ENCODE results near the gene TRAF3IP3.

The TRAF3IP3 gene

GRCh38 chr1:209720826-209721225, 35.0 kb upstream of the TRAF3IP3 start:
- no peaks in the 10 kb centered on the region for H3K36me3 ChIP-seq (ENCODE audit: control insufficient read depth in 1 of 2, insufficient read depth in 2 of 2, low read length in 2 of 2)
- H3K27ac ChIP-seq (ENCODE audit: low read depth, low read length): peak overlapping the region; percentile 43
- no peaks in the 10 kb centered on the region for H3K27me3 ChIP-seq (ENCODE audit: control insufficient read depth in 1 of 2, insufficient read depth in 2 of 2, low read length in 2 of 2)
- H3K4me1 ChIP-seq (ENCODE audit: control insufficient read depth in 1 of 2, insufficient read depth in 2 of 2, low read length in 2 of 2): no peaks in the 10 kb centered on the region
- no peak overlapping the region for H3K9ac ChIP-seq (ENCODE audit: low read depth in 1 of 2, low read length in 2 of 2)
- no peaks in the 10 kb centered on the region for H3K9me3 ChIP-seq (ENCODE audit: control insufficient read depth in 1 of 2, low read length in 2 of 2)
- no peak overlapping the region for H3K4me3 ChIP-seq (ENCODE audit: low read depth in 1 of 2, low read length in 2 of 2)

- Histone ChIP-seq H3K4me1 (ENCODE audit: control insufficient read depth in 1 of 2, insufficient read depth in 2 of 2, low read length in 2 of 2) (no peaks in the 10 kb centered on the region), H3K36me3 (ENCODE audit: control insufficient read depth in 1 of 2, insufficient read depth in 2 of 2, low read length in 2 of 2) (no peaks in the 10 kb centered on the region), H3K9me3 (ENCODE audit: control insufficient read depth in 1 of 2, low read length in 2 of 2) (no peaks in the 10 kb centered on the region), H3K4me3 (ENCODE audit: low read depth in 1 of 2, low read length in 2 of 2) (no peak overlapping the region), H3K27ac (ENCODE audit: low read depth, low read length) (no peak overlapping the region), H3K9ac (ENCODE audit: low read depth in 1 of 2, low read length in 2 of 2) (no peak overlapping the region), H3K27me3 (ENCODE audit: control insufficient read depth in 1 of 2, insufficient read depth in 2 of 2, low read length in 2 of 2) (no peaks in the 10 kb centered on the region)
Observed at GRCh38 chr1:209721323-209721722, 34.5 kb upstream of the TRAF3IP3 start.

DNA sequence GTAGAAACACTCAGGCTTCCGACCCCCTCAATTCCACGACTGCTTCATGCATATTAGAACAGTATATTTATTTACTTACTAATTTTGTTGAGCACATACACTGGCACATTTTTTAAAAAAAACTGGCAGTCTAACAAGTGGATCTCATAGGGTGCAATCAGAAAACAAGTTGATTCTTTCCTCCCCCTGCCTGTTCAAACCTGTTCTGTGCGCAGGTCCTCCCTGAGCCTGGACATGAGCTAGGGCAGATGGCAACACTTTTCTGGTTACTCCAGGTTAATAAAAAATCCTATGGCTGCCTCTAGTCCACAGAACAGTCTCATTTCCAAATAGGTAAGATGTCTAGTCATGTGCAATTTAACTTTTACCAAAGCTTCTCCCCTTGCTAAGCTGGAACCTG, 32.6 kb upstream of the TRAF3IP3 start:
- Histone ChIP-seq H3K36me3 (ENCODE audit: control insufficient read depth in 1 of 2, insufficient read depth in 2 of 2, low read length in 2 of 2) (no peaks in the 10 kb centered on the region), H3K27me3 (ENCODE audit: control insufficient read depth in 1 of 2, insufficient read depth in 2 of 2, low read length in 2 of 2) (no peaks in the 10 kb centered on the region), H3K27ac (ENCODE audit: low read depth, low read length) (no peak overlapping the region), H3K4me3 (ENCODE audit: low read depth in 1 of 2, low read length in 2 of 2) (no peak overlapping the region), H3K9me3 (ENCODE audit: control insufficient read depth in 1 of 2, low read length in 2 of 2) (no peaks in the 10 kb centered on the region), H3K4me1 (ENCODE audit: control insufficient read depth in 1 of 2, insufficient read depth in 2 of 2, low read length in 2 of 2) (no peaks in the 10 kb centered on the region), H3K9ac (ENCODE audit: low read depth in 1 of 2, low read length in 2 of 2) (no peak overlapping the region)

GRCh38 chr1:209723756-209724693, 31.8 kb upstream of the TRAF3IP3 start:
- no peak overlapping the region for H3K9ac ChIP-seq (ENCODE audit: low read depth in 1 of 2, low read length in 2 of 2)
- H3K4me1 ChIP-seq (ENCODE audit: control insufficient read depth in 1 of 2, insufficient read depth in 2 of 2, low read length in 2 of 2): no peaks in the 10 kb centered on the region
- no peaks in the 10 kb centered on the region for H3K27me3 ChIP-seq (ENCODE audit: control insufficient read depth in 1 of 2, insufficient read depth in 2 of 2, low read length in 2 of 2)
- no peak overlapping the region for H3K27ac ChIP-seq (ENCODE audit: low read depth, low read length)
- no peaks in the 10 kb centered on the region for H3K9me3 ChIP-seq (ENCODE audit: control insufficient read depth in 1 of 2, low read length in 2 of 2)
- no peak overlapping the region for H3K4me3 ChIP-seq (ENCODE audit: low read depth in 1 of 2, low read length in 2 of 2)
- no peaks in the 10 kb centered on the region for H3K36me3 ChIP-seq (ENCODE audit: control insufficient read depth in 1 of 2, insufficient read depth in 2 of 2, low read length in 2 of 2)

DNA sequence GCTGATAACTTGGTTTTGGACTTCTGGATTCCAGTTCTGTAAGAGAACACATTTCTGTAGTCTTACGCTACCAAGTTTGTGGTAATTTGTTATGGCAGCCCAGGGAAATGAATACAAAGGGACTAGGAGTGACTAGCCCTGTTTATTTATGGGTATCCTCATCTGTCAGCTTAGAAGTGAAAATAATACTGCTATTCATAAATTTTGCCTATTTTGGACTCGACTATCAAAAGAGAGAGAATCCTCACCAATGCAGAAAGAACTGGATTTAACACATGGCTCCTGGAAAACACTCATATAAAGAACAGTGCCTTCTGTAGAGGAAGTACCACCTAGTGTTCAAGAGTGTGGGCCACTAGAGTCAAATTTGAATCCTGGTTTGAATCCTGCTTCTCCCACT, 28.6 kb upstream of the TRAF3IP3 start:
- Histone ChIP-seq H3K4me1 (ENCODE audit: control insufficient read depth in 1 of 2, insufficient read depth in 2 of 2, low read length in 2 of 2) (no peaks in the 10 kb centered on the region), H3K9ac (ENCODE audit: low read depth in 1 of 2, low read length in 2 of 2) (no peak overlapping the region), H3K36me3 (ENCODE audit: control insufficient read depth in 1 of 2, insufficient read depth in 2 of 2, low read length in 2 of 2) (no peaks in the 10 kb centered on the region), H3K27ac (ENCODE audit: low read depth, low read length) (no peak overlapping the region), H3K4me3 (ENCODE audit: low read depth in 1 of 2, low read length in 2 of 2) (no peak overlapping the region), H3K27me3 (ENCODE audit: control insufficient read depth in 1 of 2, insufficient read depth in 2 of 2, low read length in 2 of 2) (no peaks in the 10 kb centered on the region), H3K9me3 (ENCODE audit: control insufficient read depth in 1 of 2, low read length in 2 of 2) (no peaks in the 10 kb centered on the region)

GRCh38 chr1:209727785-209728184, 28.1 kb upstream of the TRAF3IP3 start:
- Histone ChIP-seq H3K9ac (ENCODE audit: low read depth in 1 of 2, low read length in 2 of 2) (no peak overlapping the region), H3K36me3 (ENCODE audit: control insufficient read depth in 1 of 2, insufficient read depth in 2 of 2, low read length in 2 of 2) (no peaks in the 10 kb centered on the region), H3K27ac (ENCODE audit: low read depth, low read length) (no peak overlapping the region), H3K4me1 (ENCODE audit: control insufficient read depth in 1 of 2, insufficient read depth in 2 of 2, low read length in 2 of 2) (no peaks in the 10 kb centered on the region), H3K4me3 (ENCODE audit: low read depth in 1 of 2, low read length in 2 of 2) (no peak overlapping the region), H3K27me3 (ENCODE audit: control insufficient read depth in 1 of 2, insufficient read depth in 2 of 2, low read length in 2 of 2) (no peaks in the 10 kb centered on the region), H3K9me3 (ENCODE audit: control insufficient read depth in 1 of 2, low read length in 2 of 2) (no peaks in the 10 kb centered on the region)

DNA sequence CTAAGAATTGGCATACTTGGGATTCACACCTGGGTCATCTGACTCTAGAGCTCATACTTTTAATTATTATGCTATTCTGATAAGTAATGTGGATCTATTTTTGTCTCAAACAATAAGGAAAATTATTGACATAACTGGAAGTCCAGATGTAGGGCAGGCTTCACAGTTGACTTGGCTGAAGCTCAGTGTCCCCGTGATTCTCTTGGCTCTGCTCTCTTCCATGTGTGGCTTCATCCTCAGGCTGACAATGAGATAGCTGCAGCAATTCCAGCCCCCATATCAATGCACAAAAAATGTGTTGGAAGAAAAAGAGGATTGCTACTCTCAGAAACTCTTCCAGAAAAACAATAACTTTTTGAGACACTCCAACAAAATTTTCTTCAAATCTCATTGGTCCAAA, 27.4 kb upstream of the TRAF3IP3 start:
- H3K9me3 ChIP-seq (ENCODE audit: control insufficient read depth in 1 of 2, low read length in 2 of 2): no peaks in the 10 kb centered on the region
- no peak overlapping the region for H3K9ac ChIP-seq (ENCODE audit: low read depth in 1 of 2, low read length in 2 of 2)
- no peaks in the 10 kb centered on the region for H3K4me1 ChIP-seq (ENCODE audit: control insufficient read depth in 1 of 2, insufficient read depth in 2 of 2, low read length in 2 of 2)
- no peak overlapping the region for H3K4me3 ChIP-seq (ENCODE audit: low read depth in 1 of 2, low read length in 2 of 2)
- H3K36me3 ChIP-seq (ENCODE audit: control insufficient read depth in 1 of 2, insufficient read depth in 2 of 2, low read length in 2 of 2): no peaks in the 10 kb centered on the region
- H3K27me3 ChIP-seq (ENCODE audit: control insufficient read depth in 1 of 2, insufficient read depth in 2 of 2, low read length in 2 of 2): no peaks in the 10 kb centered on the region
- H3K27ac ChIP-seq (ENCODE audit: low read depth, low read length): no peak overlapping the region

DNA sequence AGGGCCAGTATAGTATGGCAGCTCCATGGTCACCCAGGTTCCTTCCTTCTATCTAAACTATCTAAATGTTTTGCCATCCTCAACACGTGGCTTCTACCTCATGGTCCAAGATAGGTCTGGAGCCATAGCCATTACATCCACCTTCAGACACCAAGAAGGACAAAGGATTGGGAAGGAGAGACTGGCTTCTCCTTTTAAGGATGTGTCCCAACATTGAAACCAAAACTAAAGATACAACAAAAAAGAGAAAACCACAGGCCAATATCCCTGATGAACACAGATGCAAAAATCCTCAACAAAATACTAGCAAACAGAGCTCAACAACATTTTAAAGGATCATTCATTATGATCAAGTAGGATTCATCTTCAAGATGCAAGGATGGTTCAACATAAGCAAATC, 26.4 kb upstream of the TRAF3IP3 start:
- Histone ChIP-seq H3K27ac (ENCODE audit: low read depth, low read length) (no peak overlapping the region), H3K9ac (ENCODE audit: low read depth in 1 of 2, low read length in 2 of 2) (no peak overlapping the region), H3K4me3 (ENCODE audit: low read depth in 1 of 2, low read length in 2 of 2) (no peak overlapping the region)

GRCh38 chr1:209732725-209733124, 23.1 kb upstream of the TRAF3IP3 start:
- Histone ChIP-seq H3K4me3 (ENCODE audit: low read depth in 1 of 2, low read length in 2 of 2) (no peak overlapping the region), H3K9me3 (ENCODE audit: control insufficient read depth in 1 of 2, low read length in 2 of 2) (no peaks in the 10 kb centered on the region), H3K27me3 (ENCODE audit: control insufficient read depth in 1 of 2, insufficient read depth in 2 of 2, low read length in 2 of 2) (no peaks in the 10 kb centered on the region), H3K27ac (ENCODE audit: low read depth, low read length) (no peak overlapping the region), H3K9ac (ENCODE audit: low read depth in 1 of 2, low read length in 2 of 2) (no peak overlapping the region), H3K4me1 (ENCODE audit: control insufficient read depth in 1 of 2, insufficient read depth in 2 of 2, low read length in 2 of 2) (no peaks in the 10 kb centered on the region), H3K36me3 (ENCODE audit: control insufficient read depth in 1 of 2, insufficient read depth in 2 of 2, low read length in 2 of 2) (no peaks in the 10 kb centered on the region)

More for the DNA sequence above, 26.4 kb upstream of the TRAF3IP3 start:
- no peaks in the 10 kb centered on the region for H3K36me3 ChIP-seq (ENCODE audit: control insufficient read depth in 1 of 2, insufficient read depth in 2 of 2, low read length in 2 of 2)
- no peaks in the 10 kb centered on the region for H3K9me3 ChIP-seq (ENCODE audit: control insufficient read depth in 1 of 2, low read length in 2 of 2)
- H3K27me3 ChIP-seq (ENCODE audit: control insufficient read depth in 1 of 2, insufficient read depth in 2 of 2, low read length in 2 of 2): no peaks in the 10 kb centered on the region
- no peaks in the 10 kb centered on the region for H3K4me1 ChIP-seq (ENCODE audit: control insufficient read depth in 1 of 2, insufficient read depth in 2 of 2, low read length in 2 of 2)

- no peaks in the 10 kb centered on the region for H3K4me1 ChIP-seq (ENCODE audit: control insufficient read depth in 1 of 2, insufficient read depth in 2 of 2, low read length in 2 of 2)
- H3K9me3 ChIP-seq (ENCODE audit: control insufficient read depth in 1 of 2, low read length in 2 of 2): no peaks in the 10 kb centered on the region
- no peak overlapping the region for H3K27ac ChIP-seq (ENCODE audit: low read depth, low read length)
- H3K27me3 ChIP-seq (ENCODE audit: control insufficient read depth in 1 of 2, insufficient read depth in 2 of 2, low read length in 2 of 2): no peaks in the 10 kb centered on the region
- no peaks in the 10 kb centered on the region for H3K36me3 ChIP-seq (ENCODE audit: control insufficient read depth in 1 of 2, insufficient read depth in 2 of 2, low read length in 2 of 2)
- no peak overlapping the region for H3K4me3 ChIP-seq (ENCODE audit: low read depth in 1 of 2, low read length in 2 of 2)
- no peak overlapping the region for H3K9ac ChIP-seq (ENCODE audit: low read depth in 1 of 2, low read length in 2 of 2)
Observed at GRCh38 chr1:209733409-209734192, 22.3 kb upstream of the TRAF3IP3 start.
